Measurements from ENCODE around the gene SALL1.

DNA sequence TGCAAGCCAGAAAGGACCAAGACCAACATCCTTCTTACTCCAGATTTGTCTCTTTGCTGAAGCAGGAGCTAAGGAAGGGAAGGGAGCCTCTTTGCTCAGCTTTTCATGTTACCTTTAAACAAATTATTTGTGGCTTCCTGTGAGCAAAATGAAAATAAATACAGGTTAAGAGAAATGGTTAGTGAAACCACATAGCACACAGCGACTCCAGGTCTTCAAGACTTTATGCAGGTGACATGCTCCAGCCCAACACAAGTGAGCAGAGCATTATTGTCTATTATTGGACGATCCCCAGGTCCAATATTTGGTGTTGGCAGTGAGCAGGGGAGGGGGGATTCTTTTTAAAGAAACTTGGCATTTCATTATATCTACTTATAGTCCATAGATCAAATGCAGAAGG, 53.3 kb downstream of the SALL1 start:
- TF ChIP-seq SRF (CRISPR knock-in tag; IDR thresholded peaks at IDR 0.05) = no peak
- TF ChIP-seq, protein P1, sequence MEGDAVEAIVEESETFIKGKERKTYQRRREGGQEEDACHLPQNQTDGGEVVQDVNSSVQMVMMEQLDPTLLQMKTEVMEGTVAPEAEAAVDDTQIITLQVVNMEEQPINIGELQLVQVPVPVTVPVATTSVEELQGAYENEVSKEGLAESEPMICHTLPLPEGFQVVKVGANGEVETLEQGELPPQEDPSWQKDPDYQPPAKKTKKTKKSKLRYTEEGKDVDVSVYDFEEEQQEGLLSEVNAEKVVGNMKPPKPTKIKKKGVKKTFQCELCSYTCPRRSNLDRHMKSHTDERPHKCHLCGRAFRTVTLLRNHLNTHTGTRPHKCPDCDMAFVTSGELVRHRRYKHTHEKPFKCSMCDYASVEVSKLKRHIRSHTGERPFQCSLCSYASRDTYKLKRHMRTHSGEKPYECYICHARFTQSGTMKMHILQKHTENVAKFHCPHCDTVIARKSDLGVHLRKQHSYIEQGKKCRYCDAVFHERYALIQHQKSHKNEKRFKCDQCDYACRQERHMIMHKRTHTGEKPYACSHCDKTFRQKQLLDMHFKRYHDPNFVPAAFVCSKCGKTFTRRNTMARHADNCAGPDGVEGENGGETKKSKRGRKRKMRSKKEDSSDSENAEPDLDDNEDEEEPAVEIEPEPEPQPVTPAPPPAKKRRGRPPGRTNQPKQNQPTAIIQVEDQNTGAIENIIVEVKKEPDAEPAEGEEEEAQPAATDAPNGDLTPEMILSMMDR (IDR thresholded peaks at IDR 0.05 in 2 of 3, conservative IDR thresholded peaks at IDR 0.05 in 1 of 3; ENCODE audit: insufficient read depth in 2 of 3, low read depth in 1 of 3, low read length in 3 of 3) = no peak
- no peak for TF ChIP-seq PHF21A (IDR thresholded peaks at IDR 0.05; ENCODE audit: borderline replicate concordance, low read depth)
- TF ChIP-seq GATA2 (CRISPR knock-in tag; IDR thresholded peaks at IDR 0.05) = no peak
- no peak for TF ChIP-seq IFI16 (CRISPR knock-in tag; IDR thresholded peaks at IDR 0.05)
- TF ChIP-seq ERF (CRISPR knock-in tag; IDR thresholded peaks at IDR 0.05) = no peak
- TF ChIP-seq, protein P2, sequence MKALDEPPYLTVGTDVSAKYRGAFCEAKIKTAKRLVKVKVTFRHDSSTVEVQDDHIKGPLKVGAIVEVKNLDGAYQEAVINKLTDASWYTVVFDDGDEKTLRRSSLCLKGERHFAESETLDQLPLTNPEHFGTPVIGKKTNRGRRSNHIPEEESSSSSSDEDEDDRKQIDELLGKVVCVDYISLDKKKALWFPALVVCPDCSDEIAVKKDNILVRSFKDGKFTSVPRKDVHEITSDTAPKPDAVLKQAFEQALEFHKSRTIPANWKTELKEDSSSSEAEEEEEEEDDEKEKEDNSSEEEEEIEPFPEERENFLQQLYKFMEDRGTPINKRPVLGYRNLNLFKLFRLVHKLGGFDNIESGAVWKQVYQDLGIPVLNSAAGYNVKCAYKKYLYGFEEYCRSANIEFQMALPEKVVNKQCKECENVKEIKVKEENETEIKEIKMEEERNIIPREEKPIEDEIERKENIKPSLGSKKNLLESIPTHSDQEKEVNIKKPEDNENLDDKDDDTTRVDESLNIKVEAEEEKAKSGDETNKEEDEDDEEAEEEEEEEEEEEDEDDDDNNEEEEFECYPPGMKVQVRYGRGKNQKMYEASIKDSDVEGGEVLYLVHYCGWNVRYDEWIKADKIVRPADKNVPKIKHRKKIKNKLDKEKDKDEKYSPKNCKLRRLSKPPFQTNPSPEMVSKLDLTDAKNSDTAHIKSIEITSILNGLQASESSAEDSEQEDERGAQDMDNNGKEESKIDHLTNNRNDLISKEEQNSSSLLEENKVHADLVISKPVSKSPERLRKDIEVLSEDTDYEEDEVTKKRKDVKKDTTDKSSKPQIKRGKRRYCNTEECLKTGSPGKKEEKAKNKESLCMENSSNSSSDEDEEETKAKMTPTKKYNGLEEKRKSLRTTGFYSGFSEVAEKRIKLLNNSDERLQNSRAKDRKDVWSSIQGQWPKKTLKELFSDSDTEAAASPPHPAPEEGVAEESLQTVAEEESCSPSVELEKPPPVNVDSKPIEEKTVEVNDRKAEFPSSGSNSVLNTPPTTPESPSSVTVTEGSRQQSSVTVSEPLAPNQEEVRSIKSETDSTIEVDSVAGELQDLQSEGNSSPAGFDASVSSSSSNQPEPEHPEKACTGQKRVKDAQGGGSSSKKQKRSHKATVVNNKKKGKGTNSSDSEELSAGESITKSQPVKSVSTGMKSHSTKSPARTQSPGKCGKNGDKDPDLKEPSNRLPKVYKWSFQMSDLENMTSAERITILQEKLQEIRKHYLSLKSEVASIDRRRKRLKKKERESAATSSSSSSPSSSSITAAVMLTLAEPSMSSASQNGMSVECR (CRISPR knock-in tag; IDR thresholded peaks at IDR 0.05) = no peak
- TF ChIP-seq RFX5 (IDR thresholded peaks at IDR 0.05; ENCODE audit: low read depth, low read length) = no peak
- TF ChIP-seq, protein P3, sequence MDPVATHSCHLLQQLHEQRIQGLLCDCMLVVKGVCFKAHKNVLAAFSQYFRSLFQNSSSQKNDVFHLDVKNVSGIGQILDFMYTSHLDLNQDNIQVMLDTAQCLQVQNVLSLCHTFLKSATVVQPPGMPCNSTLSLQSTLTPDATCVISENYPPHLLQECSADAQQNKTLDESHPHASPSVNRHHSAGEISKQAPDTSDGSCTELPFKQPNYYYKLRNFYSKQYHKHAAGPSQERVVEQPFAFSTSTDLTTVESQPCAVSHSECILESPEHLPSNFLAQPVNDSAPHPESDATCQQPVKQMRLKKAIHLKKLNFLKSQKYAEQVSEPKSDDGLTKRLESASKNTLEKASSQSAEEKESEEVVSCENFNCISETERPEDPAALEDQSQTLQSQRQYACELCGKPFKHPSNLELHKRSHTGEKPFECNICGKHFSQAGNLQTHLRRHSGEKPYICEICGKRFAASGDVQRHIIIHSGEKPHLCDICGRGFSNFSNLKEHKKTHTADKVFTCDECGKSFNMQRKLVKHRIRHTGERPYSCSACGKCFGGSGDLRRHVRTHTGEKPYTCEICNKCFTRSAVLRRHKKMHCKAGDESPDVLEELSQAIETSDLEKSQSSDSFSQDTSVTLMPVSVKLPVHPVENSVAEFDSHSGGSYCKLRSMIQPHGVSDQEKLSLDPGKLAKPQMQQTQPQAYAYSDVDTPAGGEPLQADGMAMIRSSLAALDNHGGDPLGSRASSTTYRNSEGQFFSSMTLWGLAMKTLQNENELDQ (CRISPR knock-in tag; IDR thresholded peaks at IDR 0.05; ENCODE audit: borderline replicate concordance) = no peak
- TF ChIP-seq NFIX (CRISPR knock-in tag; IDR thresholded peaks at IDR 0.05; ENCODE audit: low read depth) = no peak
- TF ChIP-seq ZFP36 (IDR thresholded peaks at IDR 0.05; ENCODE audit: low read depth, low read length, partially characterized antibody) = no peak
- no peak for TF ChIP-seq EZH2 (IDR thresholded peaks at IDR 0.05; ENCODE audit: borderline replicate concordance, low read depth, low read length)
- TF ChIP-seq HNRNPK (IDR thresholded peaks at IDR 0.05; ENCODE audit: low read depth, low read length, poor library complexity, severe bottlenecking) = no peak
- TF ChIP-seq NFIC (IDR thresholded peaks at IDR 0.05) = no peak

All from K562 (cell line).